GM12801 (cell line): Measurements from ENCODE around the gene QTRT2.

Source experiments
- CTCF ChIP-seq: IDR thresholded peaks from one replicate; pipeline ENCODE4 v1.5.1; 2011; ENCODE audit warnings: control low read depth; ENCODE audit not compliant: insufficient read length; ENCODE audit errors: extremely low read depth

Gene QTRT2

GRCh38 chr3:114108137-114108536 is 51.6 kb downstream of the QTRT2 start:
- no peak for TF ChIP-seq CTCF

- TF ChIP-seq CTCF: no peak
These were observed 53.9 kb downstream of the QTRT2 start for GRCh38 chr3:114110439-114110838.

GRCh38 chr3:114111060-114111770 is 54.7 kb downstream of the QTRT2 start:
- no peak for TF ChIP-seq CTCF

- TF ChIP-seq CTCF: no peak
These were observed 56.2 kb downstream of the QTRT2 start for GRCh38 chr3:114112696-114113095.

- no peak for TF ChIP-seq CTCF
These were observed 58.2 kb downstream of the QTRT2 start for GRCh38 chr3:114114719-114115118.

GRCh38 chr3:114115143-114115542 is 58.6 kb downstream of the QTRT2 start:
- no peak for TF ChIP-seq CTCF

GRCh38 chr3:114119776-114120175 is 63.2 kb downstream of the QTRT2 start:
- no peak for TF ChIP-seq CTCF

GRCh38 chr3:114120211-114120610 is 63.7 kb downstream of the QTRT2 start:
- TF ChIP-seq CTCF: no peak
